HEK293T (cell line): Measurements from ENCODE around the gene TRIM37.

Experiments used
- CTCF ChIA-PET: fragments of 350-600 bp; formaldehyde crosslinking; extraction: SDS; loops from one replicate; lab custom pipeline; 2021; ENCODE audit warnings: antibody characterized with exemption, inconsistent platforms; lab: Yijun Ruan, JAX
- POLR2A ChIA-PET: fragments of 350-600 bp; formaldehyde crosslinking; extraction: SDS; loops from one replicate; lab custom pipeline; 2020; ENCODE audit warnings: antibody characterized with exemption, inconsistent platforms; lab: Yijun Ruan, JAX
- DNase-seq: peaks from one replicate; pipeline ENCODE4 v3.0.0; 2012; ENCODE audit warnings: mixed read lengths; ENCODE audit errors: extremely low spot score
- ARNT ChIP-seq: fragments of 450-650 bp; IDR thresholded peaks from 2 replicates; pipeline ENCODE4 v1.6.1; 2017; ENCODE audit warnings: mild to moderate bottlenecking
- BHLHE40 ChIP-seq: fragments of 450-650 bp; IDR thresholded peaks from 2 replicates; pipeline ENCODE4 v1.6.1; 2016; ENCODE audit warnings: mild to moderate bottlenecking, moderate library complexity, borderline replicate concordance
- CTBP1 ChIP-seq: fragments of 450-650 bp; IDR thresholded peaks from 2 replicates; pipeline ENCODE4 v1.6.1; 2016; ENCODE audit warnings: borderline replicate concordance
- ELF4 ChIP-seq: fragments of 450-650 bp; IDR thresholded peaks from 2 replicates; pipeline ENCODE4 v1.6.1; 2017; ENCODE audit warnings: antibody characterized with exemption
- FOXA1 ChIP-seq: fragments of 450-650 bp; IDR thresholded peaks from 2 replicates; pipeline ENCODE4 v1.6.1; 2016; ENCODE audit warnings: mild to moderate bottlenecking
- FOXK2 ChIP-seq: fragments of 450-650 bp; IDR thresholded peaks from 2 replicates; pipeline ENCODE4 v1.6.1; 2016; ENCODE audit warnings: mild to moderate bottlenecking
- FOXM1 ChIP-seq: fragments of 450-650 bp; IDR thresholded peaks from 2 replicates; pipeline ENCODE4 v1.6.1; 2017; ENCODE audit warnings: mild to moderate bottlenecking, borderline replicate concordance
- HDGF ChIP-seq: fragments of 450-650 bp; IDR thresholded peaks from 2 replicates; pipeline ENCODE4 v1.6.1; 2017; ENCODE audit warnings: antibody characterized with exemption, borderline replicate concordance
- L3MBTL2 ChIP-seq: fragments of 450-650 bp; conservative IDR thresholded peaks from 2 replicates; pipeline ENCODE4 v1.6.1; 2016; ENCODE audit warnings: mild to moderate bottlenecking
- LEF1 ChIP-seq: fragments of 450-650 bp; IDR thresholded peaks from 2 replicates; pipeline ENCODE4 v1.6.1; 2017; ENCODE audit warnings: mild to moderate bottlenecking, borderline replicate concordance
- NFRKB ChIP-seq: fragments of 450-650 bp; IDR thresholded peaks from 2 replicates; pipeline ENCODE4 v1.6.1; 2016; ENCODE audit warnings: mild to moderate bottlenecking, moderate library complexity
- PKNOX1 ChIP-seq: fragments of 450-650 bp; IDR thresholded peaks from 2 replicates; pipeline ENCODE4 v1.6.1; 2016
- SP1 ChIP-seq: fragments of 450-650 bp; IDR thresholded peaks from 2 replicates; pipeline ENCODE4 v1.6.1; 2017
- SUZ12 ChIP-seq: fragments of 450-650 bp; IDR thresholded peaks from 2 replicates; pipeline ENCODE4 v1.6.1; 2016; ENCODE audit warnings: mild to moderate bottlenecking
- TARDBP ChIP-seq: fragments of 450-650 bp; IDR thresholded peaks from 2 replicates; pipeline ENCODE4 v1.6.1; 2016
- ZNF384 ChIP-seq: fragments of 450-650 bp; IDR thresholded peaks from 2 replicates; pipeline ENCODE4 v1.6.1; 2016

TRIM37 gene

GRCh38 chr17:59124665-59125064 is 18.0 kb upstream of the TRIM37 start:
- no peak for DNase-seq
- TF ChIP-seq PKNOX1, result peak; percentile 63
- TF ChIP-seq CTBP1, result no peak
- CTCF ChIA-PET, result no interaction called here
- POLR2A ChIA-PET, result no interaction called here

GRCh38 chr17:59121901-59122480 is 15.3 kb upstream of the TRIM37 start:
- TF ChIP-seq ZNF384, result no peak
- no peak for TF ChIP-seq HDGF
- TF ChIP-seq CTBP1, result no peak
- TF ChIP-seq ARNT, result no peak
- TF ChIP-seq PKNOX1, result no peak
- TF ChIP-seq FOXK2, result no peak
- no peak for TF ChIP-seq L3MBTL2
- no peak for TF ChIP-seq SP1
- no peak for TF ChIP-seq FOXM1
- no peak for DNase-seq
- ChIA-PET POLR2A (no interaction called here), CTCF (no interaction called here)

- DNase-seq, result no peak
- TF ChIP-seq NFRKB (no peak), SUZ12 (no peak), CTBP1 (no peak), ZNF384 (no peak), FOXM1 (no peak), BHLHE40 (no peak), FOXK2 (no peak), ELF4 (no peak), TARDBP (no peak), L3MBTL2 (no peak), ARNT (no peak), SP1 (no peak), FOXA1 (no peak), HDGF (no peak)
- POLR2A ChIA-PET, result interaction anchor here (1.0 to 1.2 kb wide), 2 partner anchors 9 to 40 kb away, joined by 3 to 9 read pairs; partner anchors contain the start of genes PRR11, SKA2 and TRIM37
- CTCF ChIA-PET, result no interaction called here
Measured at GRCh38 chr17:59115474-59115873, 8.8 kb upstream of the TRIM37 start.

- CTCF ChIA-PET, result no interaction called here
- POLR2A ChIA-PET, result no interaction called here
- TF ChIP-seq TARDBP (no peak), SP1 (no peak), FOXA1 (no peak), ARNT (no peak), ELF4 (no peak), FOXM1 (no peak), NFRKB (no peak), L3MBTL2 (no peak), BHLHE40 (no peak), CTBP1 (no peak), ZNF384 (no peak), HDGF (no peak)
- no peak for DNase-seq
Measured at GRCh38 chr17:59111539-59111938, 4.9 kb upstream of the TRIM37 start.

- TF ChIP-seq BHLHE40, result no peak
- TF ChIP-seq L3MBTL2, result no peak
- no peak for TF ChIP-seq ARNT
- peak; percentile 46 for TF ChIP-seq PKNOX1
- no peak for TF ChIP-seq ZNF384
- no peak for TF ChIP-seq CTBP1
- no peak for TF ChIP-seq NFRKB
- POLR2A ChIA-PET, result no interaction called here
- no peak for DNase-seq
- CTCF ChIA-PET, result no interaction called here
Measured at GRCh38 chr17:59110973-59111372, 4.3 kb upstream of the TRIM37 start.

GRCh38 chr17:59108400-59109102 is 1.9 kb upstream of the TRIM37 start:
- ChIA-PET CTCF (interaction anchor here (0.6 kb wide), 2 partner anchors 104 to 331 kb away, joined by 3 read pairs; no protein-coding TSS in a partner anchor), POLR2A (interaction anchor here (1.1 kb wide), 1 partner anchor 47 kb away, joined by 3 read pairs; the partner anchor contains the start of gene SKA2)
- DNase-seq, result no peak
- TF ChIP-seq ELF4 (no peak), TARDBP (no peak), BHLHE40 (no peak), LEF1 (no peak), ZNF384 (0 out of 2 replicates have a peak, but pooled peaks have one; percentile 52), SUZ12 (no peak)
